H9 (cell line): ENCODE measurements around the gene SLC38A3. TPM values are rescaled to one million over a fixed set of nuclear protein-coding genes. Genes with fewer than 3 reads are reported as not detected.
A peak's percentile ranks its signal among the peaks of the same experiment; 100 is the strongest.

Experiments used
- DNase-seq: peaks from one replicate; pipeline ENCODE4 v3.0.0-alpha.2; 2017
- H2AFZ ChIP-seq: one replicate; pipeline ENCODE4 v1.6.1; 2013; ENCODE audit warnings: mild to moderate bottlenecking, low read length, control low read depth, moderate library complexity
- H2AK5ac ChIP-seq: 2 replicates; pipeline ENCODE4 v1.6.1; 2013; ENCODE audit warnings: low read length, control low read depth, mixed read lengths; ENCODE audit not compliant: insufficient read length
- H2BK120ac ChIP-seq: one replicate; pipeline ENCODE4 v1.6.1; 2013; ENCODE audit warnings: low read depth, mild to moderate bottlenecking, low read length, control low read depth, inconsistent platforms; ENCODE audit not compliant: poor library complexity, severe bottlenecking
- H2BK12ac ChIP-seq: 2 replicates; pipeline ENCODE4 v1.6.1; 2013; ENCODE audit warnings: low read length, control low read depth, mixed read lengths, low read depth; ENCODE audit not compliant: insufficient read length
- H2BK15ac ChIP-seq: 2 replicates; pipeline ENCODE4 v1.6.1; 2013; ENCODE audit warnings: low read depth, low read length, control low read depth
- H2BK20ac ChIP-seq: one replicate; pipeline ENCODE4 v1.6.1; 2013; ENCODE audit warnings: low read depth, mild to moderate bottlenecking, low read length, control low read depth, inconsistent platforms; ENCODE audit not compliant: poor library complexity, severe bottlenecking
- H2BK5ac ChIP-seq: 2 replicates; pipeline ENCODE4 v1.6.1; 2013; ENCODE audit warnings: low read length, control low read depth, mixed read lengths; ENCODE audit not compliant: insufficient read length
- H3K14ac ChIP-seq: 2 replicates; pipeline ENCODE4 v1.6.1; 2013; ENCODE audit warnings: low read length, control low read depth; ENCODE audit not compliant: insufficient read depth
- H3K18ac ChIP-seq: 2 replicates; pipeline ENCODE4 v1.6.1; 2013; ENCODE audit warnings: low read depth, mild to moderate bottlenecking, mixed read lengths, low read length, control low read depth; ENCODE audit not compliant: insufficient read length
- H3K23ac ChIP-seq: 2 replicates; pipeline ENCODE4 v1.6.1; 2013; ENCODE audit warnings: low read length, control low read depth, mixed read lengths, low read depth; ENCODE audit not compliant: insufficient read length
- H3K23me2 ChIP-seq: 2 replicates; pipeline ENCODE4 v1.6.1; 2013; ENCODE audit warnings: low read depth, mild to moderate bottlenecking, mixed read lengths, low read length, control low read depth; ENCODE audit not compliant: insufficient read length, poor library complexity, severe bottlenecking
- H3K27ac ChIP-seq: 2 replicates; pipeline ENCODE4 v1.5.1; 2013; ENCODE audit warnings: low read length, control low read depth, mixed read lengths, low read depth; ENCODE audit not compliant: insufficient read length
- H3K27me3 ChIP-seq: 2 replicates; pipeline ENCODE4 v1.6.1; 2013; ENCODE audit warnings: low read length, control low read depth, inconsistent platforms; ENCODE audit not compliant: insufficient read depth
- H3K4ac ChIP-seq: 2 replicates; pipeline ENCODE4 v1.6.1; 2013; ENCODE audit warnings: low read depth, mild to moderate bottlenecking, control low read depth, inconsistent platforms, low read length, moderate library complexity
- H3K4me1 ChIP-seq: 2 replicates; pipeline ENCODE4 v1.6.1; 2013; ENCODE audit warnings: low read length, control low read depth, inconsistent platforms; ENCODE audit not compliant: insufficient read depth
- H3K4me2 ChIP-seq: 2 replicates; pipeline ENCODE4 v1.6.1; 2013; ENCODE audit warnings: low read length, control low read depth, mixed read lengths; ENCODE audit not compliant: insufficient read length, insufficient read depth
- H3K56ac ChIP-seq: 2 replicates; pipeline ENCODE4 v1.6.1; 2013; ENCODE audit warnings: low read depth, mild to moderate bottlenecking, mixed read lengths, low read length, control low read depth; ENCODE audit not compliant: insufficient read length
- H3K79me1 ChIP-seq: 2 replicates; pipeline ENCODE4 v1.6.1; 2013; ENCODE audit warnings: low read depth, mild to moderate bottlenecking, moderate library complexity, low read length, control low read depth, inconsistent platforms; ENCODE audit not compliant: insufficient read depth, poor library complexity, severe bottlenecking
- H3K79me2 ChIP-seq: 2 replicates; pipeline ENCODE4 v1.6.1; 2013; ENCODE audit warnings: low read length, control low read depth, inconsistent platforms; ENCODE audit not compliant: insufficient read depth
- H3K9ac ChIP-seq: 2 replicates; pipeline ENCODE4 v1.6.1; 2013; ENCODE audit warnings: low read length, control low read depth, mixed read lengths; ENCODE audit not compliant: insufficient read length; ENCODE audit errors: extremely low read depth
- H3K9me3 ChIP-seq: one replicate; pipeline ENCODE4 v1.6.1; 2013; ENCODE audit warnings: low read depth, low read length, inconsistent platforms; ENCODE audit not compliant: control insufficient read depth
- H3T11ph ChIP-seq: one replicate; pipeline ENCODE4 v1.6.1; 2013; ENCODE audit warnings: mild to moderate bottlenecking, low read length, control low read depth, inconsistent platforms
- H4K20me1 ChIP-seq: one replicate; pipeline ENCODE4 v1.6.1; 2013; ENCODE audit not compliant: control insufficient read depth, insufficient read length, insufficient read depth
- H4K5ac ChIP-seq: 2 replicates; pipeline ENCODE4 v1.6.1; 2013; ENCODE audit warnings: low read depth, mild to moderate bottlenecking, mixed read lengths, low read length, control low read depth; ENCODE audit not compliant: insufficient read length
- H4K8ac ChIP-seq: replicated peaks from 2 replicates; pipeline ENCODE4 v1.6.1; 2013; ENCODE audit warnings: low read length, control low read depth, mixed read lengths, low read depth; ENCODE audit not compliant: insufficient read length
- H4K91ac ChIP-seq: 2 replicates; pipeline ENCODE4 v1.6.1; 2013; ENCODE audit warnings: low read depth, mild to moderate bottlenecking, moderate library complexity, mixed read lengths, low read length, control low read depth; ENCODE audit not compliant: insufficient read length
- H3K27ac Mint-ChIP-seq, 3 experiments: 2 replicates in 2 of 3; 3 replicates in 1 of 3; pipeline ENCODE4 v1.8.0; 2020 to 2021; ENCODE audit warnings: mixed read lengths in 3 of 3, mild to moderate bottlenecking in 1 of 3, moderate library complexity in 1 of 3
- H3K27me3 Mint-ChIP-seq: 2 replicates; pipeline ENCODE4 v1.8.0; 2021; ENCODE audit warnings: low read depth, mild to moderate bottlenecking, moderate library complexity, mixed read lengths
- H3K36me3 Mint-ChIP-seq, 3 experiments: 2 replicates in 2 of 3; 3 replicates in 1 of 3; pipeline ENCODE4 v1.8.0; 2020 to 2021; ENCODE audit warnings: low read depth in 3 of 3, mixed read lengths in 3 of 3; ENCODE audit not compliant: insufficient read depth in 1 of 3
- H3K4me1 Mint-ChIP-seq, 2 experiments: 2 replicates each; pipeline ENCODE4 v1.8.0; 2020; ENCODE audit warnings: mixed read lengths in 2 of 2
- H3K4me3 Mint-ChIP-seq, 2 experiments: 2 replicates in 1 of 2; 3 replicates in 1 of 2; pipeline ENCODE4 v1.8.0; 2020 to 2021; ENCODE audit warnings: mild to moderate bottlenecking in 2 of 2, mixed read lengths in 2 of 2, moderate library complexity in 1 of 2
- H3K9me3 Mint-ChIP-seq, 2 experiments: 2 replicates in 1 of 2; 3 replicates in 1 of 2; pipeline ENCODE4 v1.8.0; 2020; ENCODE audit warnings: mild to moderate bottlenecking in 2 of 2, mixed read lengths in 2 of 2, moderate library complexity in 1 of 2
- WGBS: extraction: QIAGEN DNeasy Blood & Tissue Kit; methylation state at CpG from one replicate; pipeline ENCODE4 v1.1.7; 2013; ENCODE audit warnings: missing lambda C conversion rate, low lambda C conversion rate, mixed read lengths; ENCODE audit not compliant: insufficient read length; ENCODE audit errors: extremely low coverage; 5-methylcytosine and 5-hydroxymethylcytosine counted together
- total RNA-seq: library from RNA; stranded (reverse); gene quantifications from 2 replicates; pipeline ENCODE4 v1.2.1, GENCODE V29; 2021
- TF ChIP-seq, protein P1 (sequence below): fragments of 200-600 bp; sonication (generic); conservative IDR thresholded peaks from 3 replicates; pipeline ENCODE4 v1.8.0; 2021; ENCODE audit warnings: antibody characterized with exemption, mild to moderate bottlenecking

Gene SLC38A3
- total RNA-seq, 1 experiment from 2014 or later: 1.4 TPM

GRCh38 chr3:50189274-50189673 is 15.8 kb upstream of the SLC38A3 start:
- peak overlapping the region in 2 of 3 experiments; percentile 21 to 89; a peak in 1 of 7 replicates for H3K27ac Mint-ChIP-seq

More at GRCh38 chr3:50189274-50189673, 15.8 kb upstream of the SLC38A3 start:
- Histone ChIP-seq H2AK5ac (no peak overlapping the region), H3K79me1 (no peaks in the 10 kb centered on the region), H2BK120ac (no peak overlapping the region), H3K27me3 (no peaks in the 10 kb centered on the region; the same call in 1 of the 2 replicates), H2BK5ac (no peak overlapping the region), H2BK15ac (no peak overlapping the region), H3T11ph (no peak overlapping the region), H3K4ac (no peak overlapping the region), H3K23ac (no peak overlapping the region), H3K79me2 (no peaks in the 10 kb centered on the region), H3K18ac (no peak overlapping the region), H4K20me1 (no peaks in the 10 kb centered on the region), H4K5ac (no peak overlapping the region), H2AFZ (no peak overlapping the region), H2BK12ac (no peak overlapping the region), H3K14ac (no peak overlapping the region), H3K27ac (no peak overlapping the region), H4K91ac (no peak overlapping the region), H3K4me2 (no peak overlapping the region), H3K4me1 (no peaks in the 10 kb centered on the region), H2BK20ac (no peak overlapping the region), H3K23me2 (no peaks in the 10 kb centered on the region), H3K9me3 (no peaks in the 10 kb centered on the region), H4K8ac (no peak overlapping the region), H3K56ac (no peak overlapping the region), H3K9ac (no peak overlapping the region)
- peak; percentile 79 for DNase-seq
- Mint-ChIP-seq H3K9me3 (no peaks in the 10 kb centered on the region), H3K4me3 (no peak overlapping the region), H3K27me3 (peaks cover 13% of the 10 kb centered on the region), H3K36me3 (peaks cover 4 to 10% (median 6%) of the 10 kb centered on the region in 3 experiments; a peak in 5 of 7 replicates), H3K4me1 (peaks cover 3 to 9% of the 10 kb centered on the region in 2 experiments; a peak in 3 of 4 replicates)
- TF ChIP-seq, protein P1, sequence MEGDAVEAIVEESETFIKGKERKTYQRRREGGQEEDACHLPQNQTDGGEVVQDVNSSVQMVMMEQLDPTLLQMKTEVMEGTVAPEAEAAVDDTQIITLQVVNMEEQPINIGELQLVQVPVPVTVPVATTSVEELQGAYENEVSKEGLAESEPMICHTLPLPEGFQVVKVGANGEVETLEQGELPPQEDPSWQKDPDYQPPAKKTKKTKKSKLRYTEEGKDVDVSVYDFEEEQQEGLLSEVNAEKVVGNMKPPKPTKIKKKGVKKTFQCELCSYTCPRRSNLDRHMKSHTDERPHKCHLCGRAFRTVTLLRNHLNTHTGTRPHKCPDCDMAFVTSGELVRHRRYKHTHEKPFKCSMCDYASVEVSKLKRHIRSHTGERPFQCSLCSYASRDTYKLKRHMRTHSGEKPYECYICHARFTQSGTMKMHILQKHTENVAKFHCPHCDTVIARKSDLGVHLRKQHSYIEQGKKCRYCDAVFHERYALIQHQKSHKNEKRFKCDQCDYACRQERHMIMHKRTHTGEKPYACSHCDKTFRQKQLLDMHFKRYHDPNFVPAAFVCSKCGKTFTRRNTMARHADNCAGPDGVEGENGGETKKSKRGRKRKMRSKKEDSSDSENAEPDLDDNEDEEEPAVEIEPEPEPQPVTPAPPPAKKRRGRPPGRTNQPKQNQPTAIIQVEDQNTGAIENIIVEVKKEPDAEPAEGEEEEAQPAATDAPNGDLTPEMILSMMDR: peak; percentile 87
- no CpG with 5 or more reads among the region's 5 CpGs for WGBS
